Mucosa of descending colon (tissue), 3 donors: ENCODE results near the gene DSCAM. TPM values are rescaled to one million over a fixed set of nuclear protein-coding genes. Genes with fewer than 3 reads are reported as not detected.

Experiments used
- ATAC-seq: fragments of 200-7000 bp; cut with Tn5 transposase; one replicate; pipeline ENCODE4 v1.9.1; 2020; ENCODE audit warnings: mild to moderate bottlenecking, moderate library complexity
- DNase-seq, 3 donors: peaks; one replicate each; pipeline ENCODE4 v3.0.0-alpha.2; 2020
- H3K36me3 ChIP-seq: fragments of 200-600 bp; one replicate; pipeline ENCODE4 v1.8.0; 2021; ENCODE audit warnings: low read depth, mild to moderate bottlenecking
- H3K4me1 ChIP-seq: fragments of 200-600 bp; one replicate; pipeline ENCODE4 v1.8.0; 2021; ENCODE audit warnings: low read depth, mild to moderate bottlenecking
- H3K4me3 ChIP-seq: fragments of 200-600 bp; one replicate; pipeline ENCODE4 v1.8.0; 2021; ENCODE audit warnings: mild to moderate bottlenecking
- H3K9me3 ChIP-seq: fragments of 200-600 bp; one replicate; pipeline ENCODE4 v1.8.0; 2021; ENCODE audit warnings: mild to moderate bottlenecking
- intact Hi-C, 2 donors: fragments of 100-400 bp; cut with DNase I in 1 of 2; cut with micrococcal nuclease in 1 of 2; formaldehyde crosslinking; loops; one replicate each; pipeline versions ENCODE4 v1.11.0 to v1.11.1; 2022; cut with DNase I, micrococcal nuclease
- total RNA-seq, 3 donors: library from RNA; stranded (reverse); fragmentation: NEBNext Ultra II Directional in 2 of 3; extraction: Animal tissue kit (Norgen Biotek cat#: 25700) in 2 of 3; gene quantifications; one replicate each; pipeline versions ENCODE4 v1.2.1 to v1.2.4, GENCODE V29; 2021 to 2023
- TF ChIP-seq, protein P1 (sequence below): fragments of 200-600 bp; IDR thresholded peaks from one replicate; pipeline ENCODE4 v1.8.0; 2022; ENCODE audit warnings: antibody characterized with exemption, mild to moderate bottlenecking
- donor health status: DM: no; HTN: no; CAD: no; lungs with moderate emphysema.
- donor health status: DM: no; HTN: no; CAD: no.
- donor health status: DM: no; HTN: yes; CAD: no.

Gene DSCAM
- total RNA-seq, 3 donors from 2014 or later: 0.35 TPM; not detected in 2

DNA sequence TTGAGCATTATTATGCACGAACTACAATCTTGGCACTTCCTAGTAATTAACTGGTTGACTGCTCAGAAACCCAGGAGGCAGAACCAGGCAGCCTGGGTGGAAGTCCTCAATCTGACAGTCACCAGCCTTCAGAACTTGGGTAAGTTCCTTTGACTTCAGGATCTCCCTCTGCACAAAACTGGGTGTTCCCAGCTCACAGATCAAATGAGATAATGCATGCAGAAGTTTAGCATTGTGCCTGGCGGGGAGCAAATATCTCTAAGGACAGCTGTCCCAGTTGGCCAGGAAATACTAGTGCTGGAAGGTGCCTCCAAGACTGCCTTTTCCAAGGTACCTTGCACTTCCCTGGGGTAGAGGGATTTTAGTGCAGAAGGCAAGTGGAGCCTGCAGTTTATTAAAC, 684.9 kb downstream of the DSCAM start:
- no peaks in the 10 kb centered on the region for H3K36me3 ChIP-seq
- no peaks in the 10 kb centered on the region for H3K9me3 ChIP-seq
- no peak overlapping the region for H3K4me3 ChIP-seq
- intact Hi-C loops: no loop called here
- DNase-seq (no peak), ATAC-seq (no peak)
- TF ChIP-seq, protein P1, sequence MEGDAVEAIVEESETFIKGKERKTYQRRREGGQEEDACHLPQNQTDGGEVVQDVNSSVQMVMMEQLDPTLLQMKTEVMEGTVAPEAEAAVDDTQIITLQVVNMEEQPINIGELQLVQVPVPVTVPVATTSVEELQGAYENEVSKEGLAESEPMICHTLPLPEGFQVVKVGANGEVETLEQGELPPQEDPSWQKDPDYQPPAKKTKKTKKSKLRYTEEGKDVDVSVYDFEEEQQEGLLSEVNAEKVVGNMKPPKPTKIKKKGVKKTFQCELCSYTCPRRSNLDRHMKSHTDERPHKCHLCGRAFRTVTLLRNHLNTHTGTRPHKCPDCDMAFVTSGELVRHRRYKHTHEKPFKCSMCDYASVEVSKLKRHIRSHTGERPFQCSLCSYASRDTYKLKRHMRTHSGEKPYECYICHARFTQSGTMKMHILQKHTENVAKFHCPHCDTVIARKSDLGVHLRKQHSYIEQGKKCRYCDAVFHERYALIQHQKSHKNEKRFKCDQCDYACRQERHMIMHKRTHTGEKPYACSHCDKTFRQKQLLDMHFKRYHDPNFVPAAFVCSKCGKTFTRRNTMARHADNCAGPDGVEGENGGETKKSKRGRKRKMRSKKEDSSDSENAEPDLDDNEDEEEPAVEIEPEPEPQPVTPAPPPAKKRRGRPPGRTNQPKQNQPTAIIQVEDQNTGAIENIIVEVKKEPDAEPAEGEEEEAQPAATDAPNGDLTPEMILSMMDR: no peak
- no peaks in the 10 kb centered on the region for H3K4me1 ChIP-seq

DNA sequence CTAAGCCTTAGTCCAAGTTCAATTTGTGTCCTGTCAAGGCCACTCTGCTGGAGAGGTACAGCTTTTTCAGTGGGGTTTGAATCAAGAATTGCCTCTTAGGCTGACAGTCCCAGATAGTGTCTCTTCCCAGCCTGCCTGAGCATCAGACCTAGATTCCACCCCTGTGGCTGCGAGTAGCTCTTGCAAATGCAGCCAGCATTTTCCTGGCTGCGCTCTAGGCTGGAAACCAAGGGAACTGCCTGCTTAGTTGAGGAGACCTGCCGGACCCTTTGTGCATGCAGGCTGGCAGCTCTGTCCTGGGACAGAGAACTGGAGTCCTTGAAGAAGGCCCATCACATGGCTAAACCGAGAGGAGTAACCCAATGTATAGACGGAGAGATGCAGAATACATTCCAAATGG, 686.0 kb downstream of the DSCAM start:
- no peak for ATAC-seq
- DNase-seq: no peak
- TF ChIP-seq, protein P1: no peak
- Histone ChIP-seq H3K36me3 (no peaks in the 10 kb centered on the region), H3K4me3 (no peak overlapping the region), H3K4me1 (no peaks in the 10 kb centered on the region), H3K9me3 (no peaks in the 10 kb centered on the region)
- intact Hi-C loops: no loop called here

DNA sequence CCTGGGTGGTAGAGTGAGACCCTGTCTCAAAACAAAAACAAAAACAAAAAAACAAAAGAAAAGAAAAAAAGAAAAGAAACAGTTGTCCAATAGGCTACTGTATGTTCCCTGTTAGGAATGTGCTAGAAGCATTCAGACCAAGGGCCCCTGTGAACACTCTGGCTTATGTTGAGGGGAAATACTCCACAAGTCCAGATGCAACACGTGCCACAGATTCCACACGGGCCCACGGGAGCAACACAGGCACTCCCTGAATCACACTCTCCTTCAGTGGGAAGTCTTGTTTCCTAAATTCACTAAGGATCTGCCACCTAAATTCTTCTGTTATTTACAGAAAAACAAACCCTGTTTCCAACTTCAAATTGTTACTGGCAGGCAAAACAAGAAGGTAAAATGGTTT, 688.6 kb downstream of the DSCAM start:
- DNase-seq (no peak), ATAC-seq (no peak)
- no peaks in the 10 kb centered on the region for H3K36me3 ChIP-seq
- intact Hi-C loops: no loop called here
- no peak overlapping the region for H3K4me3 ChIP-seq
- TF ChIP-seq, protein P1: no peak
- no peaks in the 10 kb centered on the region for H3K4me1 ChIP-seq
- H3K9me3 ChIP-seq: no peaks in the 10 kb centered on the region

DNA sequence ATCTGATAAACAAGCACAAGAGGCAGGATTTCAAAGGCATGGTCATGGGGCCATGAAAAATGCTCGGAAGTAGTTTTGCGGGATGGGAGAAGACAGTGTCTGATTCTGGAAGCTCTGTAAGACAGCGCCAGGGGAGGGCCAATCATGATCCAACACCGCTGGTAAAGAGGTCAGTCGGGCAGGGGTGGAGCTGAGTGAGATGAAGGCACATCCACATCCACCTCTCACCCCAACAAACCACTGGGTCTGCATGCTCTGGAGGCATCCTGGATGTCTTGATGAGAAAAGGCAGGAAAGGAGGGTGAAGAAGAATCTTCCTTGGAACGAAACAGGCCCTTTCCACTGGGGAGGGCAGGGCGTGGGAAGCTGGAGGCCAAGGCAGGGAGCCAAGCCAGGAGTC, 691.4 kb downstream of the DSCAM start:
- Histone ChIP-seq H3K9me3 (no peaks in the 10 kb centered on the region), H3K36me3 (no peaks in the 10 kb centered on the region), H3K4me3 (no peak overlapping the region), H3K4me1 (no peaks in the 10 kb centered on the region)
- TF ChIP-seq, protein P1: no peak
- DNase-seq (no peak), ATAC-seq (no peak)
- intact Hi-C loops: no loop called here

DNA sequence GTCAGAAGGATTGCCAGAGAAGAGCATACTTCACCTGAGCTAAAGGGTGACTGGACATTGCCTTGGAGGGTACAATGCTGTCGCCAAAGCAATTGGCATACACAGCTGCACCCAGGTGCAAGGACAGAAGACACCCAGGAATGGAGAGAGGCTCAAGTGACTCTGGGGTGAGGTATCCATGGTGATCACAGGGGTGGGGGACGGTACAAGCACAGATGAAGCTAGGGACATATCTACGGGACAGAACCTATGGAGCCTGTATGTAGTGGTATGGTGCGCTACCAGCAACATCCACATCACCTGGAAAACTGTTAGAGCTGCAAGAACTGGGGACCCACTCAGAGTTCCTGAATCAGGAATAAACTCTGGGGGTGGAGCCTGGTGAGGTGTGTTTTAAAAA, 693.6 kb downstream of the DSCAM start:
- TF ChIP-seq, protein P1: no peak
- no peak for DNase-seq
- H3K4me3 ChIP-seq: no peak overlapping the region
- no peaks in the 10 kb centered on the region for H3K9me3 ChIP-seq
- H3K36me3 ChIP-seq: no peaks in the 10 kb centered on the region
- no peaks in the 10 kb centered on the region for H3K4me1 ChIP-seq
- ATAC-seq: no peak
- intact Hi-C loops: no loop called here

DNA sequence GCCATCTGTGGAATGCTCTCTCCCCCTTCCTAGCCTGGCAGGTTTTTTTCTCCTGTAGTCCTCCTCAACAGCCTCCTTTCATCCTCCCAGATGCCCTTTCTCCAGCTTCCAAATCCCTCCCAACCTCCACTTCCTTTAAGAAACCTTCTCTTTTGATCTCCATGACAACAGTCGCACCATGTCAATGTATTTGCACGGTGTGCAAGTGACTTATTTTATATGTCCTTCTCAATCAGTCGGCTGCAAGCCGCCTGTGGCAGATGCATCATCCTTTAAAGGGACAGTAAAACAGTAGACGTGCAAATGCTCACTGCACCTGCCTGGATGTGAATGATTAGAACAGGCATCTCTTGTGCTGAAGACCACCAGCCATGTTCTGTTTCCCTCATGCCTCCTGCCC, 694.5 kb downstream of the DSCAM start:
- no peak overlapping the region for H3K4me3 ChIP-seq
- no peaks in the 10 kb centered on the region for H3K9me3 ChIP-seq
- H3K36me3 ChIP-seq: no peaks in the 10 kb centered on the region
- TF ChIP-seq, protein P1: no peak
- DNase-seq (no peak), ATAC-seq (no peak)
- no peaks in the 10 kb centered on the region for H3K4me1 ChIP-seq
- intact Hi-C loops: no loop called here
